ENCODE measurements around the gene ARSG.

DNA sequence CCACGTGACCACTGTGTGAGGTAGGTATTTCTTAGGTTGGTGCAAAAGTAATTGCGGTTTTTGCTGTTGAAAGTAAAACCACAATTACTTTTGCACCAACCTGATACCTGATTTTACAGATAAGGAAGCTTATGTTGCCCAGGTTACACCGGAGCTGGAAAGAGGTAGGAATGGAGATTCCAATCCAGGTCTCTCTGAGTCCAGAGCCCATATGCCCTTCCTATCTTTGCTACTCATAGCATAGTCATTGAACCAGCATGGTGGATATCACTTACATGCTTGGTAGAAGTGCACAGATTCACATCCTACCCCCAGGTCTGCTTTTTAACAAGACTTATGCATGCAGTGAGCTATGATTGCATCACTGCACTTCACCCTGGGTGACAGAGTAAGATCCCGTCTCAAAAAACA is 61.8 kb downstream of the ARSG start:
- TF ChIP-seq, protein P1, sequence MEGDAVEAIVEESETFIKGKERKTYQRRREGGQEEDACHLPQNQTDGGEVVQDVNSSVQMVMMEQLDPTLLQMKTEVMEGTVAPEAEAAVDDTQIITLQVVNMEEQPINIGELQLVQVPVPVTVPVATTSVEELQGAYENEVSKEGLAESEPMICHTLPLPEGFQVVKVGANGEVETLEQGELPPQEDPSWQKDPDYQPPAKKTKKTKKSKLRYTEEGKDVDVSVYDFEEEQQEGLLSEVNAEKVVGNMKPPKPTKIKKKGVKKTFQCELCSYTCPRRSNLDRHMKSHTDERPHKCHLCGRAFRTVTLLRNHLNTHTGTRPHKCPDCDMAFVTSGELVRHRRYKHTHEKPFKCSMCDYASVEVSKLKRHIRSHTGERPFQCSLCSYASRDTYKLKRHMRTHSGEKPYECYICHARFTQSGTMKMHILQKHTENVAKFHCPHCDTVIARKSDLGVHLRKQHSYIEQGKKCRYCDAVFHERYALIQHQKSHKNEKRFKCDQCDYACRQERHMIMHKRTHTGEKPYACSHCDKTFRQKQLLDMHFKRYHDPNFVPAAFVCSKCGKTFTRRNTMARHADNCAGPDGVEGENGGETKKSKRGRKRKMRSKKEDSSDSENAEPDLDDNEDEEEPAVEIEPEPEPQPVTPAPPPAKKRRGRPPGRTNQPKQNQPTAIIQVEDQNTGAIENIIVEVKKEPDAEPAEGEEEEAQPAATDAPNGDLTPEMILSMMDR (IDR thresholded peaks at IDR 0.05; ENCODE audit: low read depth, low read length, missing input control) = no peak
- TF ChIP-seq JUND (IDR thresholded peaks at IDR 0.05) (no peak), TAF1 (conservative IDR thresholded peaks at IDR 0.05) (no peak), YY1 (IDR thresholded peaks at IDR 0.05) (no peak), NR2F2 (IDR thresholded peaks at IDR 0.05) (no peak), SP1 (IDR thresholded peaks at IDR 0.05) (no peak), EGR1 (IDR thresholded peaks at IDR 0.05; ENCODE audit: low read depth in 2 of 2) (no peak), HNF4A (conservative IDR thresholded peaks at IDR 0.05) (no peak), FOXA2 (IDR thresholded peaks at IDR 0.05) (no peak)
- TF ChIP-seq, protein P2, sequence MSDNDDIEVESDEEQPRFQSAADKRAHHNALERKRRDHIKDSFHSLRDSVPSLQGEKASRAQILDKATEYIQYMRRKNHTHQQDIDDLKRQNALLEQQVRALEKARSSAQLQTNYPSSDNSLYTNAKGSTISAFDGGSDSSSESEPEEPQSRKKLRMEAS (IDR thresholded peaks at IDR 0.05) = no peak
- TF ChIP-seq, protein P3, sequence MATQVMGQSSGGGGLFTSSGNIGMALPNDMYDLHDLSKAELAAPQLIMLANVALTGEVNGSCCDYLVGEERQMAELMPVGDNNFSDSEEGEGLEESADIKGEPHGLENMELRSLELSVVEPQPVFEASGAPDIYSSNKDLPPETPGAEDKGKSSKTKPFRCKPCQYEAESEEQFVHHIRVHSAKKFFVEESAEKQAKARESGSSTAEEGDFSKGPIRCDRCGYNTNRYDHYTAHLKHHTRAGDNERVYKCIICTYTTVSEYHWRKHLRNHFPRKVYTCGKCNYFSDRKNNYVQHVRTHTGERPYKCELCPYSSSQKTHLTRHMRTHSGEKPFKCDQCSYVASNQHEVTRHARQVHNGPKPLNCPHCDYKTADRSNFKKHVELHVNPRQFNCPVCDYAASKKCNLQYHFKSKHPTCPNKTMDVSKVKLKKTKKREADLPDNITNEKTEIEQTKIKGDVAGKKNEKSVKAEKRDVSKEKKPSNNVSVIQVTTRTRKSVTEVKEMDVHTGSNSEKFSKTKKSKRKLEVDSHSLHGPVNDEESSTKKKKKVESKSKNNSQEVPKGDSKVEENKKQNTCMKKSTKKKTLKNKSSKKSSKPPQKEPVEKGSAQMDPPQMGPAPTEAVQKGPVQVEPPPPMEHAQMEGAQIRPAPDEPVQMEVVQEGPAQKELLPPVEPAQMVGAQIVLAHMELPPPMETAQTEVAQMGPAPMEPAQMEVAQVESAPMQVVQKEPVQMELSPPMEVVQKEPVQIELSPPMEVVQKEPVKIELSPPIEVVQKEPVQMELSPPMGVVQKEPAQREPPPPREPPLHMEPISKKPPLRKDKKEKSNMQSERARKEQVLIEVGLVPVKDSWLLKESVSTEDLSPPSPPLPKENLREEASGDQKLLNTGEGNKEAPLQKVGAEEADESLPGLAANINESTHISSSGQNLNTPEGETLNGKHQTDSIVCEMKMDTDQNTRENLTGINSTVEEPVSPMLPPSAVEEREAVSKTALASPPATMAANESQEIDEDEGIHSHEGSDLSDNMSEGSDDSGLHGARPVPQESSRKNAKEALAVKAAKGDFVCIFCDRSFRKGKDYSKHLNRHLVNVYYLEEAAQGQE (IDR thresholded peaks at IDR 0.05) = no peak
